Neuron (in vitro differentiated cells): ENCODE data around the gene AFDN.

Experiments
- H2AFZ ChIP-seq: one replicate; pipeline ENCODE4 v1.6.1; 2013; ENCODE audit warnings: low read depth, mild to moderate bottlenecking, inconsistent platforms, low read length, moderate library complexity
- H3K27me3 ChIP-seq: one replicate; pipeline ENCODE4 v1.6.1; 2013; ENCODE audit warnings: low read length; ENCODE audit not compliant: insufficient read depth
- H3K36me3 ChIP-seq: one replicate; pipeline ENCODE4 v1.6.1; 2013; ENCODE audit warnings: low read length; ENCODE audit not compliant: insufficient read depth
- H3K4me1 ChIP-seq: one replicate; pipeline ENCODE4 v1.6.1; 2013; ENCODE audit warnings: low read length; ENCODE audit not compliant: insufficient read depth
- H3K4me3 ChIP-seq: 2 replicates; pipeline ENCODE4 v1.5.1; 2013; ENCODE audit warnings: mild to moderate bottlenecking, low read length, moderate library complexity
- H3K9me3 ChIP-seq: one replicate; pipeline ENCODE4 v1.6.1; 2013; ENCODE audit warnings: low read length

AFDN gene

DNA sequence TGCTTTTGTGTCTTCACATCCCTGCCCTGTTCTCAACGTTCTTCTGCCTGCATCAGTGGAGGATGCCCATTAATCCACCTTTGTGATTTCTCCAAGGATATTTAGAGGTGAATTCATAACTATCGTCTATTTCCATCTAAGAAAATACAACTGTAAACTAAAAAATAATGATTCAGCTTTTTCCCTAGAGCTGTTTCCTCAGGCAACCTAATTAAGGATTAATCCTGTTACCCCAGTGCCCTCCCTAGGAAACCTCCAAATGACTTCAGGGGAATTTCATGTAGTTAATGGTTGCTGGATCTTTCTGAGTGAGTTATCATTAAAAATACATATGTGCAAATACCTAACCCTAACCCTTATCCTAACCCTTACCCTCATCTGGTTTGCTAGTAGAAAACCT, 14.6 kb upstream of the AFDN start:
- H3K4me1 ChIP-seq: no peaks in the 10 kb centered on the region
- H3K9me3 ChIP-seq: peaks cover 2% of the 10 kb centered on the region
- H3K27me3 ChIP-seq: no peaks in the 10 kb centered on the region
- no peak overlapping the region for H2AFZ ChIP-seq
- H3K36me3 ChIP-seq: no peaks in the 10 kb centered on the region
- no peak overlapping the region for H3K4me3 ChIP-seq

DNA sequence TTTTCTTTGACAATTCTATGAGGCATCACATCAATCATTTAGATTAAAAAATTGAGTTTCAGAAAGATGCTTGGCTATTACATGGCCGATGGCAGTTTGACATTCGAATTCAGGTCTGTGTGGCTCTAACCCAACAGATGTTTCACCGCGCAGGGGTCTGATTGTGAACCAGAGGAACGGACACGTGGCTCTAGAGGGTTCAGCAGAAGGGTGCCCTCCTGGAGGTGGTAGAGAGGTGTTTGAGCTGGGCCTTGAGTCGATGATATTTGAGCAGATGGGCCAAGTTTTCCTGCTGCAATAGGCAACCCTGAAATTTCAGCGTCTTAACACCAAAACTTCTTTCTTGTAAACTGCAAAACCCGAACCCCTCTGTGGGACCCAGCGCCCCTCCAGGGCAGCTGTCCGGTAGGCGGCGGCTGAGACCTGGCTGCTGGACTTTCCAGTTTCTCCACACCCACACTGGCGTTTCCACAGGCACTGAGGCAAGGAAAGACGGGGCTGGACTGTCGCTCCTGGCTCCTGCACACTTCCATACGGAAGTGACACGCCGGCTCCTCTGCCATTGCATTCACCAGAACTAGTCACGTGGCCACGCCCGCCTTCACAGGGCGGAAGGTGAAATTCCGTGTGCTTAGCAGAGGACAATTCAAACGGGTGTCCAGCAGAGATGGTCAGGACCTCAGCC, 11.3 kb upstream of the AFDN start:
- Histone ChIP-seq H2AFZ (no peak overlapping the region), H3K36me3 (no peaks in the 10 kb centered on the region), H3K4me3 (no peak overlapping the region), H3K4me1 (no peaks in the 10 kb centered on the region), H3K9me3 (peaks cover 2% of the 10 kb centered on the region), H3K27me3 (no peaks in the 10 kb centered on the region)

- no peaks in the 10 kb centered on the region for H3K27me3 ChIP-seq
- H2AFZ ChIP-seq: no peak overlapping the region
- H3K4me3 ChIP-seq: no peak overlapping the region
Observed at GRCh38 chr6:167817016-167817415, 9.7 kb upstream of the AFDN start.

DNA sequence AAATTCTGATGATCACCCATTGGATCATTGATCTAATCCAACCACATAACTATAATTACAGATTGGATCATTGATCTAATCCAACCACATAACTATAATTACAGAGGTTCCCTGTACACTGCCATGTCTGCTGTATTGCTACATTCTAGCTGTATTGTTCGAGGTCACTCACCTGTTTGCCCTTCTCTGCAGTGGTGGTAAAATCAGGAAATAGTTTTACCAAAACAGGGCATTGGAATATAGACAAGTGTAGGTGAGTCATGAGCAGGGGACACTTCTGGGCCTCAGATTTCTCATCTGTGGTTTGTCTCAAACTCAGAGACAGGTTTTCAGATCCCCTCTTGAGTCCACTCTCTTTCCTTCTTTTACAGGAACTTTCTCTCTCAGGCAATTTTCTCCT, 9.0 kb upstream of the AFDN start:
- H3K36me3 ChIP-seq: peaks cover 3% of the 10 kb centered on the region
- H3K4me1 ChIP-seq: no peaks in the 10 kb centered on the region
- no peaks in the 10 kb centered on the region for H3K27me3 ChIP-seq
- H2AFZ ChIP-seq: no peak overlapping the region
- H3K9me3 ChIP-seq: peaks cover 3% of the 10 kb centered on the region
- no peak overlapping the region for H3K4me3 ChIP-seq

More at GRCh38 chr6:167817016-167817415, 9.7 kb upstream of the AFDN start:
- Histone ChIP-seq H3K9me3 (peaks cover under 1% of the 10 kb centered on the region), H3K36me3 (no peaks in the 10 kb centered on the region), H3K4me1 (no peaks in the 10 kb centered on the region)

DNA sequence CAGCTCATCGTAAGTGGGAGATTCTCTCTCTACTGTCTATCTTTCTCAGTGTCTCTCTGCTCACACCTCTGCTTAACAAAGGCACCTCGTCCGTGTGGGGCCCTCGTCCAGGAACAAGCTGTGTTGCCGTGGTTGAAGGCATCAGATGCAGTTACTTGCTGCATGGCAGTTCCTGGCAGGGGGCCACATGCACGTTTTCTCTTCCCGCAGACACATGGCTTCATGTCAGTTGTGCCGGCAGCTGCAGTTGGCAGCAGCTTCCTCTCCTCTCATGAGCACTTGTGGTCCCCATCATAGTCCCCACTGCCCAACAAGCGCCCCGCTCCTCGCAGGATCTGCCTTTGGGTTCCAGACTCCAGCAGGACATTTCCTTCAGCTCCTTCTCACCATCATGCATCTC, 7.1 kb upstream of the AFDN start:
- Histone ChIP-seq H3K4me3 (no peak overlapping the region), H3K27me3 (no peaks in the 10 kb centered on the region), H3K9me3 (peaks cover 3% of the 10 kb centered on the region), H3K4me1 (peaks cover 1% of the 10 kb centered on the region), H2AFZ (no peak overlapping the region), H3K36me3 (peaks cover 11% of the 10 kb centered on the region)

GRCh38 chr6:167820681-167821080, 6.0 kb upstream of the AFDN start:
- no peak overlapping the region for H2AFZ ChIP-seq
- peaks cover 3% of the 10 kb centered on the region for H3K9me3 ChIP-seq

DNA sequence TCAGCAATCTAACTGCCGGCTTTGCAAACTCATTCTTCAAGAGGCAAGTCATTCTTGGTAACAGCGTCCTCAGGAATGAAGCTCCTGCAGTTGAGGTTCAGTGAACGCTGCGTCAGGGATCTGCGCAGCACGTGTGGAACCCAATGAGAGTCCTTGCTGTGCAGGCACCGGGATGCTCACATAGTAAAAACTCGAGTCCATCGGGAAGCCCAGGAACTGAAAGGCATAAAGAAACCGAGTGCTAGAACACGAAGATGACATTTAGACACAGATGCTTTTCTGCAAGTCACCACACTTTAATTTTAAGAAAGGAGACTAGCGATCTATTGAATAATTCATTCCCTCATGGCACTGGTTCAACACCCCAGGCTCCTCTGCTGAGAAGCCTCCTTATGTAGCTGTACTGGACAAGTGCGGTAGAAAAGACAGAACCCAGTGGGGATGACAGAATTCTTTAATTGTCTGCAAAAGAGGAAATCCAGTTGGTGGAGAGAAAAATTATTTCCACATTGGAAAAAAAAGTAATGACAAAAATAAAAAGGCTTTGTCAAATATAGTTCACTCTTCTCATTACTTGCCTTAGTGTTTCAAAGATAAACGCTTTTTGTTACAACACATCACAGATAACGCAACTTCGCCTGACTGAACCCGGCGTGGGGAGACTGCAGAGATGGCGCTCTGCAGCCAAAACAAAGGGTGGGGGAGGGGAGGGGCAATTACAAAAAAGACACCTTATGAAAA, 1.9 kb upstream of the AFDN start:
- no peak overlapping the region for H2AFZ ChIP-seq
- peaks cover 3% of the 10 kb centered on the region for H3K9me3 ChIP-seq
- no peak overlapping the region for H3K4me3 ChIP-seq
- peaks cover 29% of the 10 kb centered on the region for H3K4me1 ChIP-seq
- H3K27me3 ChIP-seq: no peaks in the 10 kb centered on the region
- peaks cover 11% of the 10 kb centered on the region for H3K36me3 ChIP-seq

More at GRCh38 chr6:167820681-167821080, 6.0 kb upstream of the AFDN start:
- no peak overlapping the region for H3K4me3 ChIP-seq
- H3K27me3 ChIP-seq: no peaks in the 10 kb centered on the region
- peaks cover 11% of the 10 kb centered on the region for H3K36me3 ChIP-seq
- H3K4me1 ChIP-seq: peaks cover 11% of the 10 kb centered on the region

DNA sequence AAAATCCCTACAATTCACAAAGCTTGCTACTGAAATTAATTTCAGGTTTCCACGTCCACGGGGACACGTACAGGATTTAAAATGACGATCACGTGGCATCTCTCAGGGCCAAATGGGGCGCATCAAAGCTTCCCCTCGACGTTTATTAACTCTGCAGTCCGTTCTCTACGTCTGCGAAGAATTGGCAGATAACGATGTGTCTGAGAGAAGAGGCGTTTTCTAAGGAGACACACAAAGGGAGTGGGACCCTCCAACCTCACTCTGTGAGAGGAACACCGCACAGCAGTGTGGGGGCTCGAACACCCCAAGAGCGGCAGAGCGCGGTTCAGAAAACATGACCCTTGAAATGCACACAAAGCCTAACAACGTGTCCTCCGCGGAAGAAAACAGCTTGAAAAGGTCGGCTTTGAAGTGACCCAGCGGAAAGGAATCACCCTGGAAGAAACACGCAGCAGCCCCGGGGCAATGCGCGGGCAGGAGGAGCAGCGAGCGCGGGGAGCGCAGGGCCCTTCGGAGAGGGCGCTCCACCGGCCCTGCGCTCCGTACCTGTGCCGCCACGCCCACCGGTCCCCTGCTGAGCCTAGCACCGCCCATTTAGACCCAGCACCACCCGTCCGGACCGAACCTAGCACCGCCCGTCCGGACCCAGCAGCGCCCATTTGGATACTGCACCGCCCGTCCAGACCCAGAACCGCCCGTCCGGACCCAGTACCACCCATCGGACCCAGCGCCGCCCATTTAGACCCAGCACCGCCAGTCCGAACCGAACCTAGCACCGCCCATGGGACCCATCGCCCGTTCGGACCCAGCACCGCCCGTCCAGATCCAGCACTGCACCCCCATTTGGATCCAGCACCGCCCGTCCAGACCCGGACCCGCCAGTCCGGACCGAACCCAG, 1.1 kb upstream of the AFDN start:
- Histone ChIP-seq H3K4me1 (peaks cover 35% of the 10 kb centered on the region), H3K27me3 (no peaks in the 10 kb centered on the region), H3K4me3 (peak overlapping the region; percentile 87), H2AFZ (peak overlapping the region; percentile 29), H3K9me3 (peaks cover 3% of the 10 kb centered on the region), H3K36me3 (peaks cover 11% of the 10 kb centered on the region)

GRCh38 chr6:167826230-167826895, 348 bp upstream of the AFDN start:
- peaks cover 11% of the 10 kb centered on the region for H3K36me3 ChIP-seq
- H3K4me3 ChIP-seq: peak overlapping the region; percentile 87
- H3K9me3 ChIP-seq: peaks cover 3% of the 10 kb centered on the region
- no peaks in the 10 kb centered on the region for H3K27me3 ChIP-seq
- peak overlapping the region; percentile 29 for H2AFZ ChIP-seq
- H3K4me1 ChIP-seq: peaks cover 35% of the 10 kb centered on the region

DNA sequence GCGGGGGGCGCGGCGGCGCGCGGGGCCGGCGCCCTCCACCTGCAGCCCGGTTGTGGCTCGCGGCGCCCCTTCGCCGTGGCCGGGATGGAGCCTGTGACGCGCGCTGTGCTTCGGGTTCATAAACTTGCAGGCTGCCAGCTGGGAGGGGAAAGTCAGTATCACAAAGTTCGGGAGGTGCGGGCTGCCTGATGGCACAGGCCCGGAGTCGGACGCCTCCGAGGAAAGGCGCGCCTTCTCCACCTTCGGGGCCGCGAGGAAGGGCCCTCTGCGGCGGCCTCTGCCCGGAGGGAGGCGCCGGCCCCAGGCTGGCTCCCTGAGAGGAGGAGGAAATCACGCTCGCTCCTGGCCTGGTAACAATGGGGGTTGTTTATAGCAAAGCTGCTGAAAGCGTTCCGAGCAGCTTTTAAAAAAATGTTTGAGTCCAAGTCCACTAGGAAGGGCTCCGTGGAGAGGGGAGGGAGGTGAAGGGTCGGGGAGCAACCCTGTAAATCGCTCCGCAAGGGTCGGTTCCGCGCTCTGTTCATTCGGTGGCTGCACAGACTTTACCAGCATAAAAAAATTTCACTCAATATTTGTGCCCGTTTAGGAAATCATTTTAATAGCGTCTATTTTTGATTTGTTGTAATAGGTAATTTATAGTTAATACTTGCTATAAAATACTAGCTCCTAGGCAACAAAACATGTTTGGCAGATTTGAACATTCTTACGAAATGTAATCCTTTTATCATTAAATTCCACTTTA, 1.0 kb downstream of the AFDN start:
- H3K36me3 ChIP-seq: peaks cover 8% of the 10 kb centered on the region
- no peaks in the 10 kb centered on the region for H3K27me3 ChIP-seq
- no peaks in the 10 kb centered on the region for H3K9me3 ChIP-seq
- H3K4me3 ChIP-seq: peak overlapping the region; percentile 79
- peaks cover 41% of the 10 kb centered on the region for H3K4me1 ChIP-seq
- no peak overlapping the region for H2AFZ ChIP-seq

DNA sequence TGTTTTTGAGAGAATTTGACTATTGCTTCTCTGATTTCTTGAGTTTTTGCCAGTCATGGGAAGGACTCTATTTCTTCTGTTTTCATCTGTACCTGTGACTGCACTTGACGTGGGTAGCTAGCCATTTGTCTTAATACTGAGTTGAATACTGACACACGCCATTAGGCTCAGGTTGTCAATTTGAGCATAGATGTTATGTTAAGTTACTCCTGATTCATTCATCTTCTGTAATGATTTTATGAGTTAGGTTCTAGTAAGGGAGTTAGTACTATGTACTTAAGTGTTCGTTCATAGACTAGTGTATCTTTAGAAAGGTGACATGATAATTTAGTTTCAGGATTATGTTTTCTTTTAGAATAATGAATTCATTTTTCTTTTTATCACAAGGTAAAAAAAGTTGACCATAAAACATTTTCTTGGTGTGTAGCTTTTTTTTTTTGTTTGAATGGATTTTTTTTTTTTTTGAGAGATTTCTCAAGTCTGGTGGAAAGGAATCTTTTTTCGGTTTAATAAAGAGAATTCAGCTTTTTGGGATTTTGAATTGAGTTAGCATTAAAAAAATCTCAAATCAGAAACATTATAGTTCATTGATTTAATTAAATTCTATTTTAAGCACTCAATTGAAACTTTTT, 1.7 kb downstream of the AFDN start:
- H2AFZ ChIP-seq: no peak overlapping the region
- no peaks in the 10 kb centered on the region for H3K27me3 ChIP-seq
- H3K36me3 ChIP-seq: peaks cover 5% of the 10 kb centered on the region
- peaks cover 48% of the 10 kb centered on the region for H3K4me1 ChIP-seq
- no peaks in the 10 kb centered on the region for H3K9me3 ChIP-seq
- H3K4me3 ChIP-seq: peak overlapping the region; percentile 79

DNA sequence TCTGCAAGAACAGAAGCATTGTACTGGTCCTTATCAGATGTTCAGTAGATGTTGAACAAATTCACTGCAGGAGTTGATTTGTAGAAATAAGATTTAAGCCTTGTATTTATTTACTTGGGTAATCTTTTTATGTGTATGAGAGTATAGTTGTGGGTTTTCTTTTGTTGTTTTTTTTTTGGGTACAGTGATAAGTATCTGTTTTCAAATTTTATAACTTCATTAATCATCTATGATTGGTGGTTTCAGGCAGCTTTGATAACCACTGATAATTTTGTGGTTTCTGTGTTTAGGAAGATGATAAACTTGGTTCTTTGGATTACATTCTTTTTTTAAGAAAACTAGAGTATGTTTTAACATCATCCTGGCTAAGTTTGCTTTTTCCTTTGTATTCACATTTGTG, 2.8 kb downstream of the AFDN start:
- Histone ChIP-seq H3K9me3 (no peaks in the 10 kb centered on the region), H3K4me1 (peaks cover 53% of the 10 kb centered on the region), H3K27me3 (no peaks in the 10 kb centered on the region), H3K36me3 (no peaks in the 10 kb centered on the region), H3K4me3 (peak overlapping the region; percentile 79), H2AFZ (no peak overlapping the region)
